Naive thymus-derived CD8-positive, alpha-beta T cell (primary cell): Measurements from ENCODE around the gene ZNF385D. TPM values are rescaled to one million over a fixed set of nuclear protein-coding genes. Genes with fewer than 3 reads are reported as not detected.

Experiments used
- ATAC-seq, 2 donors: fragments of 150-1000 bp; cut with Tn5 transposase in 1 of 2; sonication (Bioruptor Pico), chemical (Tn5 transposase) in 1 of 2; 1 replicate in 1 of 2; 2 replicates in 1 of 2; pipeline ENCODE4 v1.10.0; 2021; ENCODE audit warnings: mild to moderate bottlenecking in 2 of 2, moderate library complexity in 2 of 2
- POLR2A ChIA-PET: fragments of 350-600 bp; sonication (Branson Sonifier 250); formaldehyde crosslinking; loops from one replicate; lab custom pipeline; 2021; ENCODE audit warnings: antibody characterized with exemption; lab: Charles Lee
- DNase-seq, 10 donors: peaks; one replicate each; pipeline versions ENCODE4 v3.0.0 to v3.0.0-alpha.2; 2020 to 2022
- H3K27ac Mint-ChIP-seq, 10 donors: one replicate each; pipeline ENCODE4 v1.8.0; 2020 to 2022; ENCODE audit warnings: mild to moderate bottlenecking in 10 of 10, mixed read lengths in 10 of 10, moderate library complexity in 4 of 10, inconsistent platforms in 1 of 10
- H3K27me3 Mint-ChIP-seq, 5 donors: one replicate each; pipeline ENCODE4 v1.8.0; 2021 to 2022; ENCODE audit warnings: mixed read lengths in 5 of 5
- H3K36me3 Mint-ChIP-seq, 3 donors: one replicate each; pipeline ENCODE4 v1.8.0; 2020 to 2022; ENCODE audit warnings: mixed read lengths in 3 of 3, mild to moderate bottlenecking in 2 of 3, inconsistent platforms in 1 of 3
- H3K4me1 Mint-ChIP-seq, 4 donors: one replicate each; pipeline ENCODE4 v1.8.0; 2021 to 2022; ENCODE audit warnings: mixed read lengths in 4 of 4
- H3K4me3 Mint-ChIP-seq, 10 donors: one replicate each; pipeline ENCODE4 v1.8.0; 2020 to 2022; ENCODE audit warnings: mild to moderate bottlenecking in 10 of 10, mixed read lengths in 10 of 10, moderate library complexity in 6 of 10, inconsistent platforms in 1 of 10
- H3K9me3 Mint-ChIP-seq, 9 donors: one replicate each; pipeline ENCODE4 v1.8.0; 2020 to 2022; ENCODE audit warnings: mixed read lengths in 9 of 9, mild to moderate bottlenecking in 3 of 9, inconsistent platforms in 1 of 9, moderate library complexity in 1 of 9
- polyA plus RNA-seq, 3 donors: library from polyadenylated mRNA; unstranded; fragments of 300-500 nt; fragmentation: Illumina TruSeq; gene quantifications; one replicate each; pipeline ENCODE4 v1.2.3, GENCODE V29; 2021
- total RNA-seq, 8 experiments: library from RNA in 2 of 8; stranded (reverse) in 2 of 8; gene quantifications; one replicate each; pipeline ENCODE4 v1.2.3 and lab custom pipeline; 2021 to 2026

Gene ZNF385D
- total and polyA plus RNA-seq, 5 experiments from 2014 or later = not detected

- Mint-ChIP-seq H3K4me3 (no peak overlapping the region), H3K9me3 (peaks cover 0 to 11% (median 0%) of the 10 kb centered on the region in 9 donors), H3K4me1 (no peaks in the 10 kb centered on the region), H3K27me3 (no peaks in the 10 kb centered on the region), H3K27ac (no peak overlapping the region), H3K36me3 (no peaks in the 10 kb centered on the region)
- POLR2A ChIA-PET = no interaction called here
- ATAC-seq = no peak
- no peak for DNase-seq
Observed at GRCh38 chr3:21779909-21780308, 28.9 kb upstream of the ZNF385D start.

DNA sequence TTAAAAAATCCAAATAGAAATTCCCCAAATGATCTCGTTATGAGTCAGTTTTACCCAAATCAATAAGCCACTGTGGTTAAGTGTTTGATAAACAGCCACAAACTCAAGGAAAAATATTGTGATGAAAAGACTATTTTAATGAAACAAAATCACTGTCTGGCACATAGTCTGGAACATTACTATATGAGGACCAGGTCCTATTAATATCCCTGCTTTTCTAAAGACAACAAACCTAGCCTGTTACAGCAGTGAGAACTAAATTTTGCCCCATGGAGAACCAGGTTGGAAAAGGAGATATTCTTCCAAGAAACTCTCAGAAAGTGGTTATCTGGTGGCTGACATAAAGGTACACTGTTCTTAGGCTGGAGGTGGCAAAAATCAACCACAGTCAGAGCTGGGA is 27.7 kb upstream of the ZNF385D start:
- no peaks in the 10 kb centered on the region for H3K4me1 Mint-ChIP-seq
- H3K27me3 Mint-ChIP-seq = no peaks in the 10 kb centered on the region
- H3K4me3 Mint-ChIP-seq = no peak overlapping the region
- no peaks in the 10 kb centered on the region for H3K36me3 Mint-ChIP-seq
- DNase-seq (no peak), ATAC-seq (no peak)
- POLR2A ChIA-PET = no interaction called here
- H3K27ac Mint-ChIP-seq = no peak overlapping the region
- peaks cover 0 to 16% (median 2%) of the 10 kb centered on the region in 9 donors for H3K9me3 Mint-ChIP-seq

- no peak overlapping the region for H3K4me3 Mint-ChIP-seq
- no peaks in the 10 kb centered on the region for H3K36me3 Mint-ChIP-seq
- H3K4me1 Mint-ChIP-seq = no peaks in the 10 kb centered on the region
- H3K27ac Mint-ChIP-seq = no peak overlapping the region
- POLR2A ChIA-PET = no interaction called here
- ATAC-seq = no peak
- H3K27me3 Mint-ChIP-seq = no peaks in the 10 kb centered on the region
- peaks cover 0 to 18% (median 7%) of the 10 kb centered on the region in 9 donors for H3K9me3 Mint-ChIP-seq
- no peak for DNase-seq
Observed at GRCh38 chr3:21777821-21778220, 26.8 kb upstream of the ZNF385D start.

- Mint-ChIP-seq H3K36me3 (peaks cover 0 to 10% (median 0%) of the 10 kb centered on the region in 3 donors), H3K27ac (no peak overlapping the region)
- no peak for ATAC-seq
Observed at GRCh38 chr3:21766002-21766401, 15.0 kb upstream of the ZNF385D start.

GRCh38 chr3:21755896-21756295 is 4.9 kb upstream of the ZNF385D start:
- no peaks in the 10 kb centered on the region for H3K4me1 Mint-ChIP-seq
- no peak for DNase-seq
- POLR2A ChIA-PET = no interaction called here
- H3K4me3 Mint-ChIP-seq = no peak overlapping the region
- H3K27ac Mint-ChIP-seq = no peak overlapping the region
- no peak for ATAC-seq
- H3K27me3 Mint-ChIP-seq = no peaks in the 10 kb centered on the region
- peaks cover 0 to 17% (median 10%) of the 10 kb centered on the region in 9 donors for H3K9me3 Mint-ChIP-seq
- peaks cover 0 to 3% (median 0%) of the 10 kb centered on the region in 3 donors for H3K36me3 Mint-ChIP-seq

More at GRCh38 chr3:21766002-21766401, 15.0 kb upstream of the ZNF385D start:
- peaks cover 0 to 3% (median 0%) of the 10 kb centered on the region in 5 donors for H3K27me3 Mint-ChIP-seq
- peaks cover 8 to 41% (median 9%) of the 10 kb centered on the region in 9 donors for H3K9me3 Mint-ChIP-seq
- no peak for DNase-seq
- no peaks in the 10 kb centered on the region for H3K4me1 Mint-ChIP-seq
- POLR2A ChIA-PET = no interaction called here
- no peak overlapping the region for H3K4me3 Mint-ChIP-seq

- Mint-ChIP-seq H3K4me1 (no peaks in the 10 kb centered on the region), H3K9me3 (peaks cover 1 to 16% (median 10%) of the 10 kb centered on the region in 9 donors), H3K4me3 (no peak overlapping the region), H3K27ac (no peak overlapping the region), H3K27me3 (peaks cover 0 to 5% (median 0%) of the 10 kb centered on the region in 5 donors), H3K36me3 (peaks cover 0 to 3% (median 0%) of the 10 kb centered on the region in 3 donors)
- POLR2A ChIA-PET = no interaction called here
- no peak for ATAC-seq
- no peak for DNase-seq
Observed at GRCh38 chr3:21754839-21755238, 3.8 kb upstream of the ZNF385D start.

DNA sequence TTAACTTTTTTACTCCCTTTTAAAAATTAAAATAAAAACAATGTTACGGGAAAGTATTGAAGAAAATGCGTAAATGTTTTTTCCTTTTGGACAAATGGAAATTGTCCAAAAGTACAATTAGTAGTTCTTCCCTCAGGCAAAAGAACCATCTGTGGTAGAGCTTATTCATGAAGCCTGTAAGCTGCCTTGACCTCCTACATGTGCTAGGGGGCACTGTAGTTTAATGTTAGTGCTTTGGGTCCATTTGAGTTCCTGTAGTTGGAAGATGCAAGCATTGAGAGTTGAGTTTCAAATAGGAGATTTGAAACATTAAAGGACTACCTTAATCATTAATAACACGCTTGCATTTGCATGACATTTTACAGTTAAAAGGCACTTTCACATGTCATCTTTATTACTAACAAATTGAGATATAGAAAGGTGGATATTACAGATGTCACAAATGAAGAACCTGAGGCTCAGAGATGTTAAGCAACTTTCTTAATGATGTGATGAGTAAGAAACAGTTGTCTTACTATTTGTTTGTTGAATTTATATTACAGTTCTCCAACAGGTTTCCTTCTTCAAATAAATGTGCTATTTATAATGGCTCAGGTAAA is 1.8 kb upstream of the ZNF385D start:
- POLR2A ChIA-PET = no interaction called here
- H3K36me3 Mint-ChIP-seq = peaks cover 0 to under 1% (median 0%) of the 10 kb centered on the region in 3 donors

GRCh38 chr3:21751886-21752285 is 876 bp upstream of the ZNF385D start:
- DNase-seq = no peak
- H3K27me3 Mint-ChIP-seq = peaks cover 0 to 7% (median 0%) of the 10 kb centered on the region in 5 donors
- no peak for ATAC-seq
- no peak overlapping the region for H3K27ac Mint-ChIP-seq
- POLR2A ChIA-PET = no interaction called here
- H3K9me3 Mint-ChIP-seq = peaks cover 1 to 14% (median 8%) of the 10 kb centered on the region in 9 donors
- no peak overlapping the region for H3K4me3 Mint-ChIP-seq
- H3K36me3 Mint-ChIP-seq = no peaks in the 10 kb centered on the region
- no peaks in the 10 kb centered on the region for H3K4me1 Mint-ChIP-seq

More for the DNA sequence above, 1.8 kb upstream of the ZNF385D start:
- H3K27ac Mint-ChIP-seq = no peak overlapping the region
- H3K4me3 Mint-ChIP-seq = no peak overlapping the region
- peaks cover 1 to 14% (median 9%) of the 10 kb centered on the region in 9 donors for H3K9me3 Mint-ChIP-seq
- no peaks in the 10 kb centered on the region for H3K4me1 Mint-ChIP-seq
- H3K27me3 Mint-ChIP-seq = peaks cover 0 to 6% (median 0%) of the 10 kb centered on the region in 5 donors
- no peak for ATAC-seq
- no peak for DNase-seq

GRCh38 chr3:21750080-21750696 is 822 bp downstream of the ZNF385D start:
- H3K4me1 Mint-ChIP-seq = no peaks in the 10 kb centered on the region
- POLR2A ChIA-PET = no interaction called here
- no peak overlapping the region for H3K27ac Mint-ChIP-seq
- H3K36me3 Mint-ChIP-seq = no peaks in the 10 kb centered on the region
- peaks cover 0 to 8% (median 0%) of the 10 kb centered on the region in 5 donors for H3K27me3 Mint-ChIP-seq
- peaks cover 0 to 9% (median 3%) of the 10 kb centered on the region in 9 donors for H3K9me3 Mint-ChIP-seq
- DNase-seq = no peak
- no peak for ATAC-seq
- H3K4me3 Mint-ChIP-seq = no peak overlapping the region

DNA sequence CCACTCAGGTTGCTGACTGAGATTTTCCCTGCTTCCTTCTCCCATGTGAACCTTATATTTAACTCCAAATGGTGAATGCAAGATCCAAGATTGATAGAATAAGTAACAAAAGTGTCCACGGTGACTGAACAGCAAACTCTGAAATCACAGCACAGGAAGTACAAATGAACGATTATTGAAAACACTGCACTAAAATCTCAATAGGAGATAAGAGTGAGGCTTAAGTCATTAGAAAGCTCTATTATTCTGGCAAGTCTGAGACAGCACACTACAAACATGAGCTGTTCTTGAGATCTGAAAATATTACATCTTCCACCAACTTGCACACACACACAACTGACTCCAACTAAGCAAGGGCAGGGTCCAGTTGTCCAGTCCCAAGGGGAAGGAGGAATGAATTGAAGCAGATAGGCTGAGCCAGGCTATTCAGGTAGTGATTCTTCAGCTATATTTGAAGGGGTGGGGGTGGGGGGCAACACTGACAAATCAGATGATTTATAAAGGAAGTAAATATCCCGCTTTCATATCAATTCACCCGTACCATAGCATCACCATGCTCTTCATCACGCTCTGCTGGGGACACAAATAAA is 2.9 kb downstream of the ZNF385D start:
- POLR2A ChIA-PET = no interaction called here
- Mint-ChIP-seq H3K9me3 (peaks cover 0 to 9% (median 4%) of the 10 kb centered on the region in 9 donors), H3K4me3 (no peak overlapping the region), H3K4me1 (no peaks in the 10 kb centered on the region), H3K27ac (no peak overlapping the region), H3K27me3 (peaks cover 0 to 8% (median 0%) of the 10 kb centered on the region in 5 donors), H3K36me3 (no peaks in the 10 kb centered on the region)
- no peak for DNase-seq
- no peak for ATAC-seq

GRCh38 chr3:21747376-21747775 is 3.6 kb downstream of the ZNF385D start:
- Mint-ChIP-seq H3K36me3 (no peaks in the 10 kb centered on the region), H3K27ac (no peak overlapping the region), H3K4me3 (no peak overlapping the region), H3K27me3 (peaks cover 0 to 8% (median 0%) of the 10 kb centered on the region in 5 donors), H3K9me3 (peaks cover 0 to 11% (median 7%) of the 10 kb centered on the region in 9 donors), H3K4me1 (no peaks in the 10 kb centered on the region)
- no peak for ATAC-seq
- DNase-seq = no peak
- POLR2A ChIA-PET = no interaction called here

GRCh38 chr3:21745966-21746365 is 5.0 kb downstream of the ZNF385D start:
- Mint-ChIP-seq H3K36me3 (no peaks in the 10 kb centered on the region), H3K4me1 (no peaks in the 10 kb centered on the region), H3K27me3 (peaks cover 0 to 8% (median 0%) of the 10 kb centered on the region in 5 donors), H3K27ac (no peak overlapping the region), H3K4me3 (no peak overlapping the region), H3K9me3 (peaks cover 0 to 19% (median 10%) of the 10 kb centered on the region in 9 donors)
- ATAC-seq (no peak), DNase-seq (no peak)
- POLR2A ChIA-PET = no interaction called here

DNA sequence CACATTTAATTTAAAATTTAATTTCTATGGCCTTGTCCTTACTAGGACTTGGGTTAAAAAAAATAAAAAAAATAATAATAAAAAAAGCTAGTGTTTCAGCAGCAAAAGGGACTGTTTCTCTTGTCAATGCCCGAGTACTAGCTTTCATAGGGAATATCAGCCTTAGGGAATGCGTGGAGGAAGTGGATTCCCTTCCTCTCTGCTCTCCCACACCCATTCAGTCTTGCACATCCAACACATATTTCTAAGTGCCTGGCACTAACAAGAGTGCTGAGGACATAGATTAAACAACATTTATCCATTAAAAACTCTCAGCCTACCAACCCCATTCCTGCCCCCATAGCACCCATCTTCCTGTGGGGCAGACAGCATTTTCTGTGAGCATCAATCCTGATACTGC is 6.2 kb downstream of the ZNF385D start:
- no peak for ATAC-seq
- Mint-ChIP-seq H3K4me3 (no peak overlapping the region), H3K27me3 (peaks cover 0 to 6% (median 0%) of the 10 kb centered on the region in 5 donors), H3K4me1 (no peaks in the 10 kb centered on the region), H3K9me3 (peaks cover 0 to 19% (median 5%) of the 10 kb centered on the region in 9 donors), H3K27ac (no peak overlapping the region), H3K36me3 (no peaks in the 10 kb centered on the region)
- POLR2A ChIA-PET = no interaction called here
- no peak for DNase-seq
